Osteocyte (in vitro differentiated cells): ENCODE results near the gene SYNDIG1. TPM values are rescaled to one million over a fixed set of nuclear protein-coding genes. Genes with fewer than 3 reads are reported as not detected.

Experiments
- DNase-seq: peaks from one replicate; pipeline ENCODE4 v3.0.0; 2021; ENCODE audit warnings: mixed read lengths; ENCODE audit not compliant: unreplicated experiment; ENCODE audit errors: extremely low spot score
- H3K27ac Mint-ChIP-seq: one replicate; pipeline ENCODE4 v1.8.0; 2021; ENCODE audit warnings: mild to moderate bottlenecking, mixed read lengths; ENCODE audit not compliant: unreplicated experiment
- H3K27me3 Mint-ChIP-seq: one replicate; pipeline ENCODE4 v1.8.0; 2021; ENCODE audit warnings: mixed read lengths; ENCODE audit not compliant: unreplicated experiment
- H3K36me3 Mint-ChIP-seq: one replicate; pipeline ENCODE4 v1.8.0; 2021; ENCODE audit warnings: mixed read lengths; ENCODE audit not compliant: unreplicated experiment
- H3K4me1 Mint-ChIP-seq: one replicate; pipeline ENCODE4 v1.8.0; 2021; ENCODE audit warnings: mixed read lengths; ENCODE audit not compliant: unreplicated experiment
- H3K4me3 Mint-ChIP-seq: one replicate; pipeline ENCODE4 v1.8.0; 2021; ENCODE audit warnings: mild to moderate bottlenecking, moderate library complexity, mixed read lengths; ENCODE audit not compliant: unreplicated experiment
- H3K9me3 Mint-ChIP-seq: one replicate; pipeline ENCODE4 v1.8.0; 2021; ENCODE audit warnings: mixed read lengths; ENCODE audit not compliant: unreplicated experiment
- CTCF ChIP-seq: fragments of 200-600 bp; sonication (generic); IDR thresholded peaks from 2 replicates; pipeline ENCODE4 v1.5.0; 2021; ENCODE audit warnings: antibody characterized with exemption, mild to moderate bottlenecking, moderate library complexity
- total RNA-seq: library from RNA; stranded (reverse); gene quantifications from 2 replicates; pipeline ENCODE4 v1.2.1, GENCODE V29; 2021

Gene SYNDIG1
- total RNA-seq, 1 donor from 2014 or later, result 0.40 TPM

- H3K27ac Mint-ChIP-seq, result no peak overlapping the region
- no peaks in the 10 kb centered on the region for H3K9me3 Mint-ChIP-seq
- TF ChIP-seq CTCF, result no peak
- H3K4me3 Mint-ChIP-seq, result no peak overlapping the region
- H3K4me1 Mint-ChIP-seq, result peaks cover 21% of the 10 kb centered on the region
- H3K27me3 Mint-ChIP-seq, result peaks cover 3% of the 10 kb centered on the region
- no peaks in the 10 kb centered on the region for H3K36me3 Mint-ChIP-seq
- DNase-seq, result no peak
Observed at GRCh38 chr20:24657878-24658620, 188.6 kb downstream of the SYNDIG1 start.

GRCh38 chr20:24658920-24659660 is 189.7 kb downstream of the SYNDIG1 start:
- Mint-ChIP-seq H3K4me3 (no peak overlapping the region), H3K27me3 (peaks cover 7% of the 10 kb centered on the region), H3K4me1 (peaks cover 17% of the 10 kb centered on the region), H3K9me3 (no peaks in the 10 kb centered on the region), H3K27ac (no peak overlapping the region), H3K36me3 (no peaks in the 10 kb centered on the region)
- no peak for TF ChIP-seq CTCF
- no peak for DNase-seq

- Mint-ChIP-seq H3K27ac (no peak overlapping the region), H3K9me3 (no peaks in the 10 kb centered on the region), H3K27me3 (peaks cover 7% of the 10 kb centered on the region), H3K4me3 (no peak overlapping the region), H3K4me1 (peaks cover 17% of the 10 kb centered on the region), H3K36me3 (no peaks in the 10 kb centered on the region)
- no peak for DNase-seq
- no peak for TF ChIP-seq CTCF
Observed at GRCh38 chr20:24659835-24660234, 190.4 kb downstream of the SYNDIG1 start.

- H3K27me3 Mint-ChIP-seq, result peaks cover 7% of the 10 kb centered on the region
- H3K4me3 Mint-ChIP-seq, result no peak overlapping the region
- no peaks in the 10 kb centered on the region for H3K9me3 Mint-ChIP-seq
- no peaks in the 10 kb centered on the region for H3K36me3 Mint-ChIP-seq
- no peak overlapping the region for H3K27ac Mint-ChIP-seq
- no peak for TF ChIP-seq CTCF
- H3K4me1 Mint-ChIP-seq, result peaks cover 17% of the 10 kb centered on the region
- DNase-seq, result no peak
Observed at GRCh38 chr20:24660651-24661050, 191.2 kb downstream of the SYNDIG1 start.

GRCh38 chr20:24661255-24661654 is 191.8 kb downstream of the SYNDIG1 start:
- Mint-ChIP-seq H3K4me1 (peaks cover 17% of the 10 kb centered on the region), H3K27me3 (peaks cover 7% of the 10 kb centered on the region), H3K27ac (no peak overlapping the region), H3K4me3 (no peak overlapping the region), H3K9me3 (no peaks in the 10 kb centered on the region), H3K36me3 (no peaks in the 10 kb centered on the region)
- no peak for DNase-seq
- TF ChIP-seq CTCF, result no peak
